Sigmoid colon (tissue), 4 donors: ENCODE data around the gene OGN.

Source experiments
- POLR2A ChIP-seq, 2 donors: fragments of 450-650 bp; IDR thresholded peaks; one replicate each; pipeline ENCODE4 v1.6.1; 2016; ENCODE audit warnings: antibody characterized with exemption in 2 of 2, mild to moderate bottlenecking in 2 of 2, moderate library complexity in 2 of 2
- POLR2AphosphoS5 ChIP-seq, 4 donors: sonication (generic); formaldehyde crosslinking; IDR thresholded peaks; one replicate each; pipeline ENCODE4 v1.6.1; 2017; ENCODE audit warnings: antibody characterized with exemption in 4 of 4

DNA sequence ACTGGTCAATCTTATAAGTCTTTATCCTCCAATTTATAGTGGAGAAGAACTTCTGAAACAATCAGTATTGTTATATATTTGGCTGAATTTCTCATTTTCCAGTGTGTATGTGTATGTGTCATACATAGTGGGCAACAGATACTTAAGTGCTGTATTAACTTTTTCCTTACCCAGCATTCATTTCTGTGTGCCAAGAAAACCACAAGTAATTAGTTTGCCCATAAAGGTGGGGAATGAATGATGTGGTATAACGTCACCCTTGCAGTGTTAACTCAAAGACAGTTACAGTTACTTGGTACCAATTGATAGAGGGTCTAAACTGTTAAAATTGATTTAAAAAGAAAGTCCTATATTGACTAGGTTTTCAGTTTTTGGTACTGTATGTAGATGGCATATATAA, 2.0 kb downstream of the OGN start:
- TF ChIP-seq POLR2A (IDR thresholded peaks at IDR 0.05) (no peak), POLR2AphosphoS5 (IDR thresholded peaks at IDR 0.05) (no peak)
